GM10248 (cell line): ENCODE results near the gene KCTD15.
A peak's percentile ranks its signal among the peaks of the same experiment; 100 is the strongest.

Experiments
- CTCF ChIA-PET: fragments of 300-600 bp; sonication (Branson Sonifier 250); formaldehyde crosslinking; extraction: SDS; loops from one replicate; lab custom pipeline; 2021; ENCODE audit warnings: antibody characterized with exemption; lab: Yijun Ruan, JAX
- POLR2A ChIA-PET: fragments of 350-650 bp; sonication (Branson Sonifier 250); formaldehyde crosslinking; extraction: SDS; loops from one replicate; lab custom pipeline; 2020; ENCODE audit warnings: antibody characterized with exemption; lab: Yijun Ruan, JAX
- DNase-seq: peaks from one replicate; pipeline ENCODE4 v3.0.0; 2012; ENCODE audit errors: extremely low spot score
- TF ChIP-seq, protein P1 (sequence below): IDR thresholded peaks from 2 replicates; pipeline ENCODE4 v1.5.1; 2012; ENCODE audit warnings: mild to moderate bottlenecking, low read depth; ENCODE audit errors: extremely low read depth, missing control alignments, control extremely low read depth

Gene KCTD15

DNA sequence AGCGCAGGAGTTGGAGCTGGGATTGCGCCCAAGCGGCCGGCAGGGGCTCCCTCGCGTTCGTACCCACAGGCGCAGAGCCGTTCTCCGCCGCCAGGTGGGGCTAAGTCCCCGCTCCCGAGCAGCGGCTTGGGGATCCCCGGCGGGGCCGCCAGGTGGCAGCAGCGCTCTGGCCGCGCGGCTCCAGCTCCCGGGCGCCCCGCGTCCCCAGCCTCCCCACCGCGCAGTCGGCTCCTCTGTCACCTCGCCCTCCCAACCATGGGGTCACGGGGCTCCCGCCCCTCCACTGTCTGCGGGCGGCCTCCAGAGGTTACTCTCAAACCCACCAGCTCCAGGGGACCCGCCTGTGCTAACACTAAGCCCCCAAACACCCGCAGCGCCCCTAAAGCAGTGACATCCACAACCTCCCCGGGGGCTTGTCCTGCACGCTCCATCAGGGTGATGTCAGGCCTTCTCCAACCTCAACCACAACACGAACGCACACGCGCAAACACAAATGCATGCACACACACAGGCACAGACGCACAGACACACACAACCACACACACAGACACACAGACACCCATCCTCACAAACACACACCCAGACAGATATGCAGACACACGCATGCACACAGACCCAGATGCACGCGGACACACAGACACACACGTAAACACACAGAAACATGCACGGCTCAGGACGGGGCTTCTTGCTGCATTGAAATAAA is 18.4 kb upstream of the KCTD15 start:
- TF ChIP-seq, protein P1, sequence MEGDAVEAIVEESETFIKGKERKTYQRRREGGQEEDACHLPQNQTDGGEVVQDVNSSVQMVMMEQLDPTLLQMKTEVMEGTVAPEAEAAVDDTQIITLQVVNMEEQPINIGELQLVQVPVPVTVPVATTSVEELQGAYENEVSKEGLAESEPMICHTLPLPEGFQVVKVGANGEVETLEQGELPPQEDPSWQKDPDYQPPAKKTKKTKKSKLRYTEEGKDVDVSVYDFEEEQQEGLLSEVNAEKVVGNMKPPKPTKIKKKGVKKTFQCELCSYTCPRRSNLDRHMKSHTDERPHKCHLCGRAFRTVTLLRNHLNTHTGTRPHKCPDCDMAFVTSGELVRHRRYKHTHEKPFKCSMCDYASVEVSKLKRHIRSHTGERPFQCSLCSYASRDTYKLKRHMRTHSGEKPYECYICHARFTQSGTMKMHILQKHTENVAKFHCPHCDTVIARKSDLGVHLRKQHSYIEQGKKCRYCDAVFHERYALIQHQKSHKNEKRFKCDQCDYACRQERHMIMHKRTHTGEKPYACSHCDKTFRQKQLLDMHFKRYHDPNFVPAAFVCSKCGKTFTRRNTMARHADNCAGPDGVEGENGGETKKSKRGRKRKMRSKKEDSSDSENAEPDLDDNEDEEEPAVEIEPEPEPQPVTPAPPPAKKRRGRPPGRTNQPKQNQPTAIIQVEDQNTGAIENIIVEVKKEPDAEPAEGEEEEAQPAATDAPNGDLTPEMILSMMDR, result peak; percentile 100
- DNase-seq, result peak; percentile 95
- POLR2A ChIA-PET, result no interaction called here
- CTCF ChIA-PET, result interaction anchor here (0.6 to 4.3 kb wide), 72 partner anchors 9 to 1438 kb away, joined by 3 to 57 read pairs (median 4); partner anchors contain the start of genes KCTD15 and PEPD

DNA sequence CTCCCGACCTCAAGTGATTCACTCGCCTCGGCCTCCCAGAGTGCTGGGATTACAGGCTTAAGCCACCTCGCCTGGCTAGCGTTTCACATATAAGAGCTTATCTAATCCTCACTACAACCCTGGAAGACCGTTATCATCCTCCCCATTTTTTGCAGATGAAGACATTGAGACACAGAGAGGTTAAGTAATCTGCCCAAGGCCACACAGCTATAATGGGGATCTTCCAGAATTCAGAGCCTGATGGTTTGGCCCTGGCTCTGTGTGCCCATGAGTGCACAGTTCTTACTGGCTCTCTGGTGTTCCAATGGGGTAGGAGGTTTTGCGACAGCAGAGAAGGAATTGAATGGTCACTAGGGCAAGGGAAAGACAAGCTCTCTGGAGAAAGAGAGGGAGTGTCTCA is 16.8 kb upstream of the KCTD15 start:
- ChIA-PET POLR2A (no interaction called here), CTCF (interaction anchor here (1.1 to 4.3 kb wide), 6 partner anchors 9 to 366 kb away, joined by 3 to 57 read pairs (median 5); no protein-coding TSS in a partner anchor)
- DNase-seq, result no peak
- TF ChIP-seq, protein P1, result no peak

DNA sequence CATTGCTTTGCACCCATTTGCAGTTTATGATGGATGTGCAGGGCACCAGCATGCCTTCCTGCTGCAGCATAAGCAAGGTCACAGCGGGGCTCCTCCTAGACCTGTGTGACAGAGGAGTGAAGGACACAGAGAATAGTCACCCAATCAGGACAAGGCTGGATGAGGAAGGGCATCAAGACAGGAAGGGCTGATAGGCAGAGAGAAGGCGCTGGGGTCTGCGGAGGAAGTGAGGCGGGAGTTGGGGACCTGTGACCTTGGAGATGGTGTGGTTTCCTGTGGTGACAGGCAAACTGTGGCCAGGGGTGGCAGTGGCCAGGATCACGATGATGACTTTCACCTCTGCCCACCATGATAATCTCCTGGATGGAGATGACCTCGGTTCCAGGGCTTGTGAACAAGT is 16.4 kb upstream of the KCTD15 start:
- POLR2A ChIA-PET, result no interaction called here
- DNase-seq, result no peak
- CTCF ChIA-PET, result interaction anchor here (1.1 to 4.3 kb wide), 5 partner anchors 10 to 366 kb away, joined by 3 to 57 read pairs (median 5); no protein-coding TSS in a partner anchor
- TF ChIP-seq, protein P1, result no peak

DNA sequence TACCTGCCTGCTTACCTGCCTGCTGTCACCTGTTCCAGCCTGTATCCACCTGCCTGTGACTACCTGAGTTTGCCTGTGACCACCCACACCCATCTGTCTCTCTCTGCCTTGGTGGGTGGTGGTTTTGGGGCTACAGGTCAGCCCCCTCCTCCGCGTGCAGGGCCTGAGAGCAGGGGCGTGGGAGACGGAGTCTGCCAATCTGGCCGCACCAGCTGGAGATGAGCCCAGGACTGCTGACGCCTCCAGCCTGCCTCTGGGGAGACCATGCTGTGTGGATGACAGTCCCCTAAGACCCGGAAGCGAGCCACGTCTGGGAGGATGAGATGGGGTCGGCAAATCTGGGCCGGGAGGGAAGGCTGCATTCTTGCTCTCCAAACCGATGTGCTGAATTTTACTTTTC is 15.9 kb upstream of the KCTD15 start:
- POLR2A ChIA-PET, result no interaction called here
- CTCF ChIA-PET, result interaction anchor here (2.1 kb wide), 1 partner anchor 315 kb away, joined by 5 read pairs; no protein-coding TSS in a partner anchor
- DNase-seq, result no peak
- TF ChIP-seq, protein P1, result no peak

DNA sequence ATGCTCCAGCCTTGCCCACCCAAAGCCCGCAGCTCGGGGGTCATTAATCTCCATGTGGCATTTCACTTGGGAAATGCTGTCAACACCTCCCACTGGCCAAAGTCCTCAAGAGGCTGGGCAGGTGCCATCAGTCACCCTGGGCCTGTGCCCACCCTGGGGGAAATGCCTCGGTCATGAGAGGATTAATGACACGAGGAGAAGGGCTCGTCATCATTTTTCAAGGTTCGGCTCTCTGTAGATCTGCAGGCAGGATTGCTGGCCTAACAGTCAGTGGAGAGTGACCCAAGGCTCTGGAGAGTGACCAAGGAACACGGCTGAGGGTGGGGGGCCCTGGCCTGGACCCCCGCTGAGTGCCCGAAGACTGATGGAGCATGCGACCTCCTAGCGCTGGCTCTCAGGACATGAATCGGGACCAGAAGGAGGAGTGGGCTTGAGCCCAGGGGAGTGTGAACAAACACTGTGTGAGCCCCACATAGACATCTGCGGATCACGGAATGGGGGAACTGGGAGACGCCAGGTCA is 15.2 kb upstream of the KCTD15 start:
- POLR2A ChIA-PET, result no interaction called here
- CTCF ChIA-PET, result interaction anchor here (2.1 kb wide), 1 partner anchor 315 kb away, joined by 5 read pairs; no protein-coding TSS in a partner anchor
- no peak for DNase-seq
- TF ChIP-seq, protein P1, result no peak

DNA sequence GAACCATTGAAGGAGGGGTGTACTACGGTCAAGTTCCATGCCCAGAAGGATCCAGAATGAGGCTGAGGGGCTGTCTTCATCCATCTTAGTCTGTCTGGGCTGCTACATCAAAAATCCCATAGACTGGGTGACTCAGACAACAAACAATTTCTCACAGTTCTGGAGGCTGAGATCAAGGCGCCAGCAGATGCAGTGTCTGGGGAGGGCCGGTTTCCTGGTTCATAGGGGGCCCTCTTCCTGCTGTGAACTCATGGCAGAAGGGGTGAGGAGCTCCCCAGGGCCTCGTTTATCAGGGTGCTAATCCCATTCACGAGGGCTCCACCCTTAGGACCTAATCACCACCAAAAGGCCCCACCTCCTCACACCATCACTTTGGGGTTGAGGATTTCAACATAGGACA is 14.7 kb upstream of the KCTD15 start:
- ChIA-PET POLR2A (no interaction called here), CTCF (interaction anchor here (1.0 kb wide), 1 partner anchor 13 kb away, joined by 3 read pairs; no protein-coding TSS in a partner anchor)
- no peak for DNase-seq
- TF ChIP-seq, protein P1, result no peak
